Lung (tissue), 12 donors: Measurements from ENCODE around the gene RPS6KA4. TPM values are rescaled to one million over a fixed set of nuclear protein-coding genes. Genes with fewer than 3 reads are reported as not detected.
A peak's percentile ranks its signal among the peaks of the same experiment; 100 is the strongest.

Experiments
- ATAC-seq: fragments of 200-7000 bp; cut with Tn5 transposase; one replicate; pipeline ENCODE4 v1.9.1; 2020; ENCODE audit warnings: moderate number of reproducible peaks; ENCODE audit not compliant: insufficient read depth, low FRiP score
- DNase-seq, 3 donors: peaks; one replicate each; pipeline ENCODE4 v3.0.0-alpha.2; 2013 to 2017
- H3K27ac ChIP-seq, 2 donors: one replicate each; pipeline ENCODE4 v1.5.1; 2013; ENCODE audit warnings: mild to moderate bottlenecking in 2 of 2, moderate library complexity in 2 of 2, control low read depth in 1 of 2, inconsistent platforms in 1 of 2, low read depth in 1 of 2, low read length in 1 of 2
- H3K27me3 ChIP-seq, 3 donors: one replicate each; pipeline ENCODE4 v1.5.1; 2013; ENCODE audit warnings: low read length in 2 of 3; ENCODE audit not compliant: control insufficient read depth in 3 of 3, insufficient read depth in 3 of 3
- H3K36me3 ChIP-seq, 4 donors: one replicate each; pipeline ENCODE4 v1.5.1; 2013; ENCODE audit warnings: low read length in 4 of 4, mild to moderate bottlenecking in 1 of 4, moderate library complexity in 1 of 4; ENCODE audit not compliant: control insufficient read depth in 4 of 4, insufficient read depth in 4 of 4
- H3K4me1 ChIP-seq, 5 donors: one replicate each; pipeline ENCODE4 v1.5.1; 2013; ENCODE audit warnings: low read length in 5 of 5, mild to moderate bottlenecking in 2 of 5, moderate library complexity in 1 of 5; ENCODE audit not compliant: control insufficient read depth in 5 of 5, insufficient read depth in 5 of 5
- H3K4me3 ChIP-seq: one replicate; pipeline ENCODE4 v1.5.1; 2013; ENCODE audit warnings: mild to moderate bottlenecking, control low read depth, moderate library complexity
- H3K9ac ChIP-seq, 2 donors: one replicate each; pipeline ENCODE4 v1.5.1; 2013; ENCODE audit warnings: low read length in 2 of 2, control low read depth in 1 of 2; ENCODE audit not compliant: insufficient read depth in 1 of 2
- H3K9me3 ChIP-seq, 4 donors: one replicate each; pipeline ENCODE4 v1.5.1; 2013; ENCODE audit warnings: low read length in 3 of 4, mild to moderate bottlenecking in 1 of 4, moderate library complexity in 1 of 4; ENCODE audit not compliant: control insufficient read depth in 4 of 4, insufficient read depth in 3 of 4
- WGBS, 2 donors: extraction: QIAGEN DNeasy Blood & Tissue Kit; methylation state at CpG; one replicate each; pipeline ENCODE4 v1.1.7; 2013; 5-methylcytosine and 5-hydroxymethylcytosine counted together
- polyA plus RNA-seq, 2 donors: library from polyadenylated mRNA; stranded (reverse); fragments of 200-250 nt; gene quantifications; one replicate each; pipeline ENCODE4 v1.2.1, GENCODE V29; 2013
- total RNA-seq, 2 donors: library from RNA; depleted of rRNA in 1 of 2; stranded (reverse); fragments of >200 nt in 1 of 2; gene quantifications; one replicate each; pipeline ENCODE4 v1.2.1, GENCODE V29; 2014 to 2021
- TF ChIP-seq, protein P1 (sequence below): IDR thresholded peaks from 2 replicates; pipeline ENCODE4 v1.5.1; 2012; ENCODE audit warnings: mild to moderate bottlenecking; ENCODE audit errors: control extremely low read depth, extremely low read depth
- donor health status: control.
- donor health status: control.
- donor health status: Bipolar disorder and iron deficiency.
- donor health status: healthy.
- donor health status: DM: yes; HTN: yes; CAD: no.

Gene RPS6KA4
- total and polyA plus RNA-seq, 4 donors, result 25.3 to 53.8 (median 35.4) TPM

- peaks cover 0 to 16% (median 3%) of the 10 kb centered on the region in 5 donors for H3K4me1 ChIP-seq
- TF ChIP-seq, protein P1, sequence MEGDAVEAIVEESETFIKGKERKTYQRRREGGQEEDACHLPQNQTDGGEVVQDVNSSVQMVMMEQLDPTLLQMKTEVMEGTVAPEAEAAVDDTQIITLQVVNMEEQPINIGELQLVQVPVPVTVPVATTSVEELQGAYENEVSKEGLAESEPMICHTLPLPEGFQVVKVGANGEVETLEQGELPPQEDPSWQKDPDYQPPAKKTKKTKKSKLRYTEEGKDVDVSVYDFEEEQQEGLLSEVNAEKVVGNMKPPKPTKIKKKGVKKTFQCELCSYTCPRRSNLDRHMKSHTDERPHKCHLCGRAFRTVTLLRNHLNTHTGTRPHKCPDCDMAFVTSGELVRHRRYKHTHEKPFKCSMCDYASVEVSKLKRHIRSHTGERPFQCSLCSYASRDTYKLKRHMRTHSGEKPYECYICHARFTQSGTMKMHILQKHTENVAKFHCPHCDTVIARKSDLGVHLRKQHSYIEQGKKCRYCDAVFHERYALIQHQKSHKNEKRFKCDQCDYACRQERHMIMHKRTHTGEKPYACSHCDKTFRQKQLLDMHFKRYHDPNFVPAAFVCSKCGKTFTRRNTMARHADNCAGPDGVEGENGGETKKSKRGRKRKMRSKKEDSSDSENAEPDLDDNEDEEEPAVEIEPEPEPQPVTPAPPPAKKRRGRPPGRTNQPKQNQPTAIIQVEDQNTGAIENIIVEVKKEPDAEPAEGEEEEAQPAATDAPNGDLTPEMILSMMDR, result no peak
- no peaks in the 10 kb centered on the region for H3K9me3 ChIP-seq
- WGBS, 2 donors, result 11 to 18% methylated on average over 18 of the region's 19 CpGs
- no peak for ATAC-seq
- no peak for DNase-seq
- H3K27me3 ChIP-seq, result no peaks in the 10 kb centered on the region
- peak overlapping the region in 1 of 2 donors; percentile 75 for H3K9ac ChIP-seq
- H3K36me3 ChIP-seq, result peaks cover 0 to 37% (median 5%) of the 10 kb centered on the region in 4 donors
- peak overlapping the region; percentile 93 to 97 for H3K27ac ChIP-seq
- H3K4me3 ChIP-seq, result peak overlapping the region; percentile 73
These were observed 39.9 kb upstream of the RPS6KA4 start for GRCh38 chr11:64318766-64319761.

- 92 to 96% methylated on average over 7 of the region's 7 CpGs for WGBS, 2 donors
- no peaks in the 10 kb centered on the region for H3K9me3 ChIP-seq
- H3K27me3 ChIP-seq, result no peaks in the 10 kb centered on the region
- H3K4me3 ChIP-seq, result no peak overlapping the region
- ATAC-seq (no peak), DNase-seq (no peak)
- peak overlapping the region in 1 of 2 donors; percentile 80 for H3K27ac ChIP-seq
- TF ChIP-seq, protein P1, result no peak
- peaks cover 0 to 23% (median under 1%) of the 10 kb centered on the region in 4 donors for H3K36me3 ChIP-seq
- H3K9ac ChIP-seq, result no peak overlapping the region
- H3K4me1 ChIP-seq, result peaks cover 0 to 16% (median 3%) of the 10 kb centered on the region in 5 donors
These were observed 38.4 kb upstream of the RPS6KA4 start for GRCh38 chr11:64320556-64320955.

GRCh38 chr11:64321026-64321425 is 37.9 kb upstream of the RPS6KA4 start:
- Histone ChIP-seq H3K27me3 (no peaks in the 10 kb centered on the region), H3K36me3 (peaks cover 0 to 21% (median under 1%) of the 10 kb centered on the region in 4 donors), H3K4me3 (no peak overlapping the region), H3K4me1 (peaks cover 0 to 16% (median 3%) of the 10 kb centered on the region in 5 donors), H3K27ac (peak overlapping the region in 1 of 2 donors; percentile 80), H3K9ac (no peak overlapping the region), H3K9me3 (no peaks in the 10 kb centered on the region)
- DNase-seq (no peak), ATAC-seq (no peak)
- 71 to 92% methylated on average over 5 of the region's 5 CpGs for WGBS, 2 donors
- TF ChIP-seq, protein P1, result no peak
